ENCODE results near the gene FABP3.
"Not testable (repeated sequence)": the region's sequence is repeated elsewhere in the genome, so short reads cannot be mapped to it uniquely, and the experiment has no call there.

The FABP3 gene

GRCh38 chr1:31399976-31400375 is 27.1 kb upstream of the FABP3 start:
- no peak for DNase-seq

DNA sequence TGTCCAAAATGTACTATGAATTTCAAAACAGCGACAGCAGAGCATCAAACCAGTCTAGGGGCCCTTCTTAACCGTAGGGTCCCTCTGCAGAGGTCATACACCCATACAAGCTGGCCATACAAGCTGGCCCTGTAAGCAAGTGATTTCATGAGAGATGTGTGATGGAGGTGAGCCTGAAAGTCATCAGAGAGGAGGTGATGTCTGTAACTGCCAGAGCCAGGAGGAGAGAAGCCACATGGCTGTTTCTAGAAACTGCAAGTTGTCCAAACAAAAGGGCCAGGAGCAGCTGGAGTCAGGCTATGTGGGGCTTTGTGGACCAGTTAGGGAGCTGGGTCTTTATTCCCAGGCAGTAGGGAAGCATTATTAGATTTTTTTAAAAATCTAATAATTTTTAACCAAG is 25.4 kb upstream of the FABP3 start:
- no peak for DNase-seq

- no peak for DNase-seq
Observed at GRCh38 chr1:31397360-31398095, 24.7 kb upstream of the FABP3 start.

- no peak for DNase-seq
Observed at GRCh38 chr1:31396633-31397351, 23.9 kb upstream of the FABP3 start.

- peak in 45 of 56 donors; percentile 14 to 85 (median 58) for DNase-seq
Observed at GRCh38 chr1:31394584-31395193, 21.8 kb upstream of the FABP3 start.

GRCh38 chr1:31393463-31393862 is 20.6 kb upstream of the FABP3 start:
- DNase-seq = no peak

DNA sequence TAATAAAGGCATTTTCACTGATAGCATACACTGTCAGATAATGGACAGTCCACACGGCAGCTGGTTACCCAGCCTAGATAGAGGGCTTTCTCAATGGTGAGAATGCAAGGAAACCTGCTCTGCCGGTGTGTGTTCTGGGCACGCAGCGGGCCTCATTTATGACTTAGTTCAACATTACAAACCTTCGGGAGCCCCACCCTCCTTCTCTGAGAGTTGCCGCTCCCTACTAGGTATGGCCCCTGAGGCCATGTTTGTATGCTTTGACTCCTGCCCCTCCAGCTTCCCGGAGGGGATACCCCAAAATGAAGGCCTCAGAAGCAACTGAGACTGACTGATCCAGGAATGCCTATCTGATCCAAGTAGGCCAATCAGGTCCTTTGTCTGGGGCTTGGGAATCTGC is 17.2 kb upstream of the FABP3 start:
- DNase-seq = no peak

- no peak for DNase-seq
Observed at GRCh38 chr1:31389616-31390015, 16.7 kb upstream of the FABP3 start.

- DNase-seq = peak in 1 of 56 donors; percentile 37
Observed at GRCh38 chr1:31387612-31388011, 14.7 kb upstream of the FABP3 start.

GRCh38 chr1:31386576-31387243 is 13.8 kb upstream of the FABP3 start:
- DNase-seq = not testable (repeated sequence)

DNA sequence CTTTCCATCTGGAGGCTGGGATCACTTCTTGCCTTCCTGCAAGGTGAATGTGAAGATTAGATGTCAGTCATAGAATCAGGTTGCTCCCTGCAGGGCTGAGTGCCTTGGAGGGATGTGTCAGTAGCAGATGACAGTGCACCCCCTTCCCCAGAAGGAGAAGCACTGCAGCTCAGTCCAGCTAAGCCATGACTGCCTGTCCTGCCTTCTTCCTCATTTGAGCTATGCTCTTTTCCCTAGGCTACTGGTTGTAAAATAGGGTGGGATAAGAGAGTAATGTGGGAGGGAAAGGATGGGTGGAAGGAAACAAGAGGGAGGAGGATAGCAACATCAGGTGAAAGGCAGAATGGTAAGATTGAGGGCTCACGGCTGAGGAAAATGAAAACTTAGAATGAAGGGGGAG is 11.1 kb upstream of the FABP3 start:
- no peak for DNase-seq

DNA sequence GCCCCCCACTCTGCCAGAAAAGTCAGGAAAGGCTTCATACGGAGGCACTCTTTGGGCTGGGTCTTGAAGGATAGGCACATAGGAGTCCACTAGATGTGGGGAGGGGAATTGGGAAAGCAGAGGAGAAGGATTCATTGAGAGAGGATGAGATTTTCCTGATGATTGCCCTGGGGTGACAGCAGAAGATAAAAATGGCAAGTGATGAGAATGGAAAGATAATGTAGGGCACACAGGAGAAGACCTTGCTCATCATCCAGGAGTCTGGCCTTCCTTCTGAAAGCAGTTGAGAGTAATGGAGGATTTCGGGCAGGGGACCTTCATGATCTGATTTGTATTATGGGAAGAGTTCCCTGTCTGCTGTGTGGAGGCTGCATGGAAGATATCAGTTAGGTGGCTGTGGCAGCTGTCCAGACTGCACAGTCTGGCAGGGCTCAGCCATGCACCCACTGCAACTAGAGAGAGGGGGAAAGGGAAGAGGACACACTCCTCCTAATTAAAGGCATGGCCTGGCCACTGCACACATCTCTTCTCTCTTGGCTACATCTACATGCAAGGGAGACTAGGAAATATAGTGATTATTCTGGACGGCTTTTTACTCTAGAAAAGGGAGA is 9.6 kb upstream of the FABP3 start:
- DNase-seq = no peak

DNA sequence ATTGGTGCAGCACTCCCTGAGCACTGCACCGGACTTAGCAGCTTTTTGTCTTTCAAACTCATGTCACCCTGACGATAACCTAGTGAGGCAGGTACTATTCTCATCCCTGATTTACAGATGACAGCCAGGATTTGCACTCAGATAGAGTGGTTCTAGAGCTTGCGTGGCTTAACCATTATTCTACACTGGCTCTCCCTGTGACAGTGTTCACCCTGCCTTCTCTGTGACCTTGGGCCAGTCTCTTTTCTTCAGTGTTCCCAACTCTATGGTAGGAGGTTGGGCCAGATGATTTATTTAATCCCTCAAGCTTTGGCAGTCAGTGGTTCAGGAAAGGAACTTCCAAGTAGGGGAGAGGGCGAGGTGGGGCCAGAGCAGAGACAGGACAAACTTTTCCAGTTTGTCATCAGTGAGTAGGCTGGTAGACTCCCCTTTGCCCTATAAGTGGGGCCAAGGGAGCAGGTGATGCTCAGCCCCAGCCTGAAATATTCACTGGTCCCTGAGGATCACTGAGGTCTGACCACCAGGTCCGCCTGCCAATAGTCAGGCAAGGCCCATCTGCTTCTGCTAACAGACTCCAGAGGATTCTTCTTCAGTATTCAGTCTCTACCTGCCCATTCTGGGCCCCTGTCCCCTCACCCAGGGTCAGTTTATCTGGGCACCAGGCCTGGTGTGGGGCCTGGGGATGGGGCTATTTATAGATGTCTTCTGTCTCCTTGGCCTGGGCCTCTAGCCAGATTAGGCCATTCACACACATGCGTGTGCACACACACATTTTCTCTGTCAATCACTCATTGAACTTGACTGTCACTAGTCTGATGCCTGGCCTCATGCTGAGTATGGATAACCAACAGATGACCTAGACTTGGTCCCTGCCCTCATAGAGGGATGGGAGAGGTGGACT is 8.8 kb upstream of the FABP3 start:
- DNase-seq = peak in 3 of 56 donors; percentile 15 to 34 (median 29)

- peak in 23 of 56 donors; percentile 9 to 67 (median 33) for DNase-seq
Observed at GRCh38 chr1:31380181-31380580, 7.3 kb upstream of the FABP3 start.

DNA sequence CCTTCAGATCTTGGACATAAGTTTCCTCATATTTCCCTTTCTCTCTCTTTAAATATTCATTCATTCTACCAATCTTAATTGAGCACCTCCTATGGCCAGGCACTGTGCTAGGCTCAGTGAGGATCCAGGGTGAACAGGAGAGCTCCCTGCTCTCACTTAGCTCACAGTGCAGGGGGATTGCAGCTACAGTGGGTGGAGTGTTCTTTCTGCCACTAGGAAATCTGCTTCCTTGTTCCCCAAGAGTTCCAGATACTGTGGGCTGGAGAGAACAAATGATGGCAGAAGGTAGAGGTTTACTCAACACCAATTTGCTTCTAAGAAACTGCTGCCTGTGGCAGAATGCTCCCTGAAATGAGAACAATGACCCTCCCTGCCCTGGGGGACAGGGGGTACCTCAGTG is 5.1 kb upstream of the FABP3 start:
- no peak for DNase-seq

DNA sequence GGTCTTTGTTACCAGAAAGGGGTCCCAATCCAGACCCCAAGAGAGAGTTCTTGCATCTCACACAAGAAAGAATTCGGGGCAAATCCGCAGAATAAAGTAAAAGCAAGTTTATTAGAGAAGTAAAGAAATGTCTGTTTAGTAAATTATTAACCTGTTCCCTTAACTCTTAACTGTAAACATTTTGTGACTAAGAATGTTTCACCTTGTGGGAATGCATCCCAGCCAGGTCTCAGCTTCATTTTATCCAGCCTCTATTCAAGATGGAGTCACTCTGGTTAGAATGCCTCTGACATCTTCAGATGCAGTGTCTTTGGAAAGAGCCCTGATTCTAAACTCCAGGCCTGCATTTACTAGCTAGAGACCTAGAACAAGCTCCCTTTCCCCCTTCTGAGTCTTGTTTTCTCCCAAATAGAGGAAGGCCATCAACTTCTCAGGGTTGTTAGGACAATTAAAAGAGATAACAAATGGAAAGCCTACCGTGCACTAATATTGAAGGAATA is 4.5 kb upstream of the FABP3 start:
- no peak for DNase-seq

GRCh38 chr1:31376375-31377134 is 3.7 kb upstream of the FABP3 start:
- peak in 52 of 56 donors; percentile 28 to 95 (median 84) for DNase-seq

DNA sequence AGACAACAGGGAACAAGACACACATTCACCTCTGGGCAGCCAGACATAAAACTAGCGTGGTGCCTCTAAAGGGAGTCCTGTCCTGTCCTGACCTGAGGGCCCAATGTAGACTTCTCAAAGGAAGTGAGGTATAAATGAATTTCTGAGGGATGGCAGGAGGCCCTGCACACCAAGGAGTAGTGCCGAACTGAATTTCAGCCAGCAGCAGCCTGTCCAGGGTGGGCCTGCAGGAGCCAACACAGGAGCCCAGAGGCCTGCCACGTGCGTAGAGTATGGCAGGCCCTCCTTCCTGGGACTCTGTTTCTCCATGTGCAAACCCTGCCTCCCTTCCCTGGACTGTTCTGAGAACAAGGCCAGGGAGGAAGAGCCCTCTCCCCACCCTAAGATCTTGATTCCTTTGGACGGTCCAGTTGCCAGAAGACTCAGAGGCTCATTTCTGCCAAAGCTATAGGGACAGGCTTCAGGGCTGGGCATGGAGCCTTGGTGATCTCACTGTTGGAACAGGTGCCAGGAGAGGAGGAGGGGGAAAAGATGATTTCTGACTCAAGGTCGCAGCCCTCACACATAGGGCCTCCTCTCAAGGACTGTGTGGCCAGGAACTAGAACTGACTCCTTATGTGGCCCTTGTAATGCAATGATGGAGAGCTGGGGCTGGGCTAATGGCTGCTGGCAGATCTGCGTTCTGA is 1.8 kb upstream of the FABP3 start:
- DNase-seq = peak in 4 of 56 donors; percentile 15 to 27 (median 20)
